Spleen (tissue), 11 donors: ENCODE measurements around the gene ACTN3. TPM values are rescaled to one million over a fixed set of nuclear protein-coding genes. Genes with fewer than 3 reads are reported as not detected.
"Not testable (repeated sequence)": the region's sequence is repeated elsewhere in the genome, so short reads cannot be mapped to it uniquely, and the experiment has no call there.

Experiments
- DNase-seq: peaks from one replicate; pipeline ENCODE4 v3.0.0-alpha.2; 2020
- H3K27ac ChIP-seq, 8 donors: fragments of 200-600 bp; sonication (generic) in 7 of 8; 1 replicate in 4 of 8; 2 replicates in 4 of 8; pipeline versions ENCODE4 v1.5.0 to v1.8.0; 2016 to 2021; ENCODE audit warnings: inconsistent platforms in 4 of 8, mild to moderate bottlenecking in 4 of 8, moderate library complexity in 1 of 8
- H3K27me3 ChIP-seq, 7 donors: fragments of 200-600 bp; sonication (generic) in 6 of 7; replicated peaks in 1 of 7; 1 replicate in 4 of 7; 2 replicates in 3 of 7; pipeline versions ENCODE4 v1.5.0 to v1.8.0; 2016 to 2021; ENCODE audit warnings: inconsistent platforms in 3 of 7, mild to moderate bottlenecking in 1 of 7
- H3K36me3 ChIP-seq, 6 donors: fragments of 200-600 bp; sonication (generic) in 5 of 6; 1 replicate in 4 of 6; 2 replicates in 2 of 6; pipeline versions ENCODE4 v1.5.0 to v1.8.0; 2016 to 2021; ENCODE audit warnings: inconsistent platforms in 2 of 6
- H3K4me1 ChIP-seq, 6 donors: fragments of 200-600 bp; sonication (generic) in 5 of 6; 1 replicate in 3 of 6; 2 replicates in 3 of 6; pipeline versions ENCODE4 v1.5.0 to v1.8.0; 2016 to 2021; ENCODE audit warnings: inconsistent platforms in 3 of 6
- H3K4me3 ChIP-seq, 8 donors: fragments of 200-600 bp; sonication (generic) in 7 of 8; 1 replicate in 4 of 8; 2 replicates in 4 of 8; pipeline versions ENCODE4 v1.5.0 to v1.8.0; 2016 to 2021; ENCODE audit warnings: inconsistent platforms in 4 of 8, mild to moderate bottlenecking in 4 of 8, moderate library complexity in 2 of 8
- H3K9me3 ChIP-seq, 8 donors: fragments of 200-600 bp; sonication (generic) in 7 of 8; 1 replicate in 4 of 8; 2 replicates in 4 of 8; pipeline versions ENCODE4 v1.5.0 to v1.8.0; 2016 to 2021; ENCODE audit warnings: inconsistent platforms in 4 of 8
- CTCF ChIP-seq, 11 experiments: fragments of 200-600 bp in 7 of 11; fragments of 450-650 bp in 4 of 11; sonication (generic) in 4 of 11; IDR thresholded peaks in 8 of 11; conservative IDR thresholded peaks in 3 of 11; 1 replicate in 7 of 11; 2 replicates in 4 of 11; pipeline versions ENCODE4 v1.4.0 to v1.8.0; 2016 to 2021; ENCODE audit warnings: antibody characterized with exemption in 11 of 11, inconsistent platforms in 4 of 11, mild to moderate bottlenecking in 1 of 11
- POLR2A ChIP-seq, 3 donors: fragments of 450-650 bp; IDR thresholded peaks; one replicate each; pipeline ENCODE4 v1.5.1; 2017; ENCODE audit warnings: antibody characterized with exemption in 3 of 3, mild to moderate bottlenecking in 1 of 3
- POLR2AphosphoS5 ChIP-seq, 3 donors: sonication (generic); formaldehyde crosslinking; IDR thresholded peaks; one replicate each; pipeline ENCODE4 v1.5.1; 2017; ENCODE audit warnings: antibody characterized with exemption in 3 of 3
- WGBS, 5 donors: extraction: QIAGEN DNeasy Blood & Tissue Kit in 3 of 5; methylation state at CpG; one replicate each; pipeline versions ENCODE4 v1.1.5 to v1.1.7; 2013 to 2018; 5-methylcytosine and 5-hydroxymethylcytosine counted together
- intact Hi-C: fragments of 100-400 bp; cut with DNase I; formaldehyde crosslinking; loops from one replicate; pipeline ENCODE4 v1.15.0; 2023; ENCODE audit warnings: low total_unique reads
- polyA plus RNA-seq, 3 donors: library from polyadenylated mRNA; stranded (reverse); fragments of 200-250 nt; gene quantifications; one replicate each; pipeline ENCODE4 v1.2.1, GENCODE V29; 2013
- total RNA-seq, 7 donors: library from RNA; depleted of rRNA in 3 of 7; stranded (reverse); fragments of >200 nt in 3 of 7; fragmentation: NEBNext Ultra II Directional in 4 of 7; extraction: Animal tissue kit (Norgen Biotek cat#: 25700) in 4 of 7; gene quantifications; one replicate each; pipeline versions ENCODE4 v1.1.0 to v1.2.1, GENCODE V29; 2016 to 2021
- donor health status: healthy with polysubstance abuse.
- donor health status: DM: no; HTN: no; CAD: no; lungs with moderate emphysema.
- donor health status: DM: no; HTN: no; CAD: no.
- donor health status: Bipolar disorder and iron deficiency.
- donor health status: healthy.
- donor health status: DM: no; HTN: no; CAD: no.
- donor health status: DM: yes; HTN: yes; CAD: no.

ACTN3 gene
- total and polyA plus RNA-seq, 10 donors = 0.05 to 0.34 (median 0.21) TPM; not detected in 3

- peaks cover 2 to 9% (median 8%) of the 10 kb centered on the region in 6 donors for H3K4me1 ChIP-seq
- no peaks in the 10 kb centered on the region for H3K36me3 ChIP-seq
- H3K9me3 ChIP-seq = peaks cover 0 to 17% (median 14%) of the 10 kb centered on the region in 8 donors
- TF ChIP-seq CTCF (IDR thresholded peaks at IDR 0.05 in 8 of 11, conservative IDR thresholded peaks at IDR 0.05 in 3 of 11) (no peak), POLR2AphosphoS5 (IDR thresholded peaks at IDR 0.05) (no peak), POLR2A (IDR thresholded peaks at IDR 0.05) (no peak)
- intact Hi-C loops = no loop called here
- no peak overlapping the region for H3K27ac ChIP-seq
- H3K27me3 ChIP-seq = no peaks in the 10 kb centered on the region
- 78 to 96% (median 80%) methylated on average over 3 of the region's 3 CpGs for WGBS, 5 donors
- no peak for DNase-seq
- no peak overlapping the region for H3K4me3 ChIP-seq
Measured at GRCh38 chr11:66581261-66581660, 34.6 kb downstream of the ACTN3 start.

- H3K9me3 ChIP-seq = peaks cover 0 to 17% (median 14%) of the 10 kb centered on the region in 8 donors
- not testable (repeated sequence) for DNase-seq
- WGBS, 5 donors = 75 to 87% (median 79%) methylated on average over 3 of the region's 3 CpGs
Measured at GRCh38 chr11:66582565-66583147, 36.0 kb downstream of the ACTN3 start.

GRCh38 chr11:66585447-66585846 is 38.7 kb downstream of the ACTN3 start:
- intact Hi-C loops = not testable (repeated sequence)

More at GRCh38 chr11:66582565-66583147, 36.0 kb downstream of the ACTN3 start:
- H3K27me3 ChIP-seq, H3K4me3 ChIP-seq, H3K27ac ChIP-seq, intact Hi-C loops, H3K4me1 ChIP-seq, H3K36me3 ChIP-seq: not testable (repeated sequence)

GRCh38 chr11:66586136-66586535 is 39.4 kb downstream of the ACTN3 start:
- Histone ChIP-seq H3K27ac (no peak overlapping the region), H3K4me1 (no peaks in the 10 kb centered on the region), H3K4me3 (no peak overlapping the region), H3K27me3 (no peaks in the 10 kb centered on the region), H3K9me3 (peaks cover 0 to 17% (median 14%) of the 10 kb centered on the region in 8 donors), H3K36me3 (no peaks in the 10 kb centered on the region)
- intact Hi-C loops = no loop called here
- no peak for TF ChIP-seq POLR2A (IDR thresholded peaks at IDR 0.05)
- no peak for TF ChIP-seq POLR2AphosphoS5 (IDR thresholded peaks at IDR 0.05)
- no peak for TF ChIP-seq CTCF (IDR thresholded peaks at IDR 0.05 in 8 of 11, conservative IDR thresholded peaks at IDR 0.05 in 3 of 11)
- DNase-seq = no peak
- 63 to 79% (median 77%) methylated on average over 2 of the region's 2 CpGs for WGBS, 5 donors

More at GRCh38 chr11:66585447-66585846, 38.7 kb downstream of the ACTN3 start:
- 78 to 100% (median 88%) methylated on average over 1 of the region's 1 CpG for WGBS, 5 donors
- not testable (repeated sequence) for H3K4me1 ChIP-seq, H3K36me3 ChIP-seq, H3K27ac ChIP-seq, H3K27me3 ChIP-seq, DNase-seq, H3K4me3 ChIP-seq
- H3K9me3 ChIP-seq = peaks cover 0 to 17% (median 14%) of the 10 kb centered on the region in 8 donors

GRCh38 chr11:66589315-66589714 is 42.6 kb downstream of the ACTN3 start:
- H3K36me3 ChIP-seq, H3K27me3 ChIP-seq, DNase-seq, H3K4me3 ChIP-seq, H3K9me3 ChIP-seq, H3K27ac ChIP-seq, intact Hi-C loops: not testable (repeated sequence)
- WGBS, 5 donors = 63 to 82% (median 70%) methylated on average over 2 of the region's 2 CpGs
- peaks cover 15 to 25% (median 21%) of the 10 kb centered on the region in 6 donors for H3K4me1 ChIP-seq
